ENCODE data around the gene SDC3. TPM values are rescaled to one million over a fixed set of nuclear protein-coding genes. Genes with fewer than 3 reads are reported as not detected.

The SDC3 gene
- total and polyA plus RNA-seq, 10 of the 15 experiments (the other 5 are each of a cell fraction or from before 2014, with no cell fraction given), result under 0.01 to 0.46 (median 0.07) TPM; not detected in 2

GRCh38 chr1:30905403-30905802 lies 3.2 kb downstream of the SDC3 start:
- H3K4me3 ChIP-seq, result no peak overlapping the region
- intact Hi-C loops (cut with micrococcal nuclease; ENCODE audit: unreplicated experiment), result no loop called here
- H3K4me2 ChIP-seq (ENCODE audit: control insufficient read depth, insufficient read depth), result no peak overlapping the region
- in situ Hi-C loops (cut with MboI), result no loop called here
- H3K9me3 ChIP-seq (replicated peaks; ENCODE audit: control insufficient read depth, insufficient read depth, low read length), result no peaks in the 10 kb centered on the region
- ChIA-PET SMC1A (ENCODE audit: uncharacterized antibody, unreplicated experiment) (no interaction called here), POLR2A (no interaction called here), RAD21 (ENCODE audit: unreplicated experiment) (interaction anchor here (1.2 to 3.2 kb wide), 3 partner anchors 10 to 187 kb away, joined by 4 to 9 read pairs (median 4); no protein-coding TSS in a partner anchor), CTCF (interaction anchor here (0.9 to 3.2 kb wide), 3 partner anchors 30 to 126 kb away, joined by 3 to 21 read pairs (median 8); no protein-coding TSS in a partner anchor)
- no peak overlapping the region for H3K27ac ChIP-seq (ENCODE audit: control insufficient read depth, insufficient read depth)
- H3K79me2 ChIP-seq (ENCODE audit: control insufficient read depth, insufficient read depth, low read length), result no peaks in the 10 kb centered on the region
- TF ChIP-seq EP300 (IDR thresholded peaks at IDR 0.05; ENCODE audit: borderline replicate concordance in 1 of 2, control insufficient read depth in 1 of 2, low read depth in 2 of 2, low read length in 2 of 2), result no peak
- TF ChIP-seq ZBTB4 (CRISPR knock-in tag; IDR thresholded peaks at IDR 0.05), result no peak
- no peak for TF ChIP-seq USF1 (IDR thresholded peaks at IDR 0.05; ENCODE audit: borderline replicate concordance, extremely low read length, insufficient read depth, low read depth, low read length)
- TF ChIP-seq BCL3 (IDR thresholded peaks at IDR 0.05; ENCODE audit: borderline replicate concordance, insufficient read depth, low read depth, low read length, poor library complexity, severe bottlenecking), result no peak
- TF ChIP-seq NRF1 (conservative IDR thresholded peaks at IDR 0.05; ENCODE audit: low read depth, low read length), result no peak
- no peak for TF ChIP-seq MYB (IDR thresholded peaks at IDR 0.05; ENCODE audit: borderline replicate concordance, low read depth, low read length)
- no peak for TF ChIP-seq BCL11A (IDR thresholded peaks at IDR 0.05; ENCODE audit: low read depth, low read length)
- no peak for TF ChIP-seq SMAD5 (IDR thresholded peaks at IDR 0.05; ENCODE audit: low read depth)
- TF ChIP-seq ETV6 (conservative IDR thresholded peaks at IDR 0.05 in 1 of 2, IDR thresholded peaks at IDR 0.05 in 1 of 2; ENCODE audit: borderline replicate concordance in 1 of 2, low read depth in 1 of 2), result no peak
- TF ChIP-seq ZBTB33 (IDR thresholded peaks at IDR 0.05), result no peak
- no peak for TF ChIP-seq BMI1 (IDR thresholded peaks at IDR 0.05; ENCODE audit: borderline replicate concordance)
- no peak for TF ChIP-seq HDAC6 (IDR thresholded peaks at IDR 0.05; ENCODE audit: unreplicated experiment)
- TF ChIP-seq SMAD1 (IDR thresholded peaks at IDR 0.05; ENCODE audit: low read depth, partially characterized antibody), result no peak
- no peak for TF ChIP-seq KDM1A (IDR thresholded peaks at IDR 0.05; ENCODE audit: borderline replicate concordance)
- TF ChIP-seq CBX3 (IDR thresholded peaks at IDR 0.05; ENCODE audit: borderline replicate concordance, low read depth), result no peak
- FAIRE-seq (no peak), ATAC-seq (no peak), DNase-seq (ENCODE audit: low read depth, low spot score) (no peak)
- peaks cover 16% of the 10 kb centered on the region in 2 experiments for H3K27me3 ChIP-seq (replicated peaks in 1 of 2; ENCODE audit: control insufficient read depth in 2 of 2, insufficient read depth in 2 of 2, low read length in 1 of 2)
- no peak overlapping the region for H2AFZ ChIP-seq (ENCODE audit: control insufficient read depth, low read depth, low read length)
- 82% methylated on average over 1 of the region's 1 CpG for WGBS (ENCODE audit: insufficient coverage, insufficient replicate concordance, low lambda C conversion rate, missing lambda C conversion rate)
- no TSS peak for BruUV-seq (replicated peaks)
- no peaks in the 10 kb centered on the region for H3K4me1 ChIP-seq (ENCODE audit: control insufficient read depth, insufficient read depth, low read length)
- no peak overlapping the region for H3K9ac ChIP-seq (ENCODE audit: control insufficient read depth, insufficient read depth, low read length)
- no peaks in the 10 kb centered on the region for H3K36me3 ChIP-seq (ENCODE audit: control insufficient read depth in 2 of 2, insufficient read depth in 2 of 2, low read length in 1 of 2)
- H4K20me1 ChIP-seq (ENCODE audit: control insufficient read depth, insufficient read depth), result no peaks in the 10 kb centered on the region
